Osteocyte (in vitro differentiated cells): ENCODE results near the gene DNMT1. TPM values are rescaled to one million over a fixed set of nuclear protein-coding genes. Genes with fewer than 3 reads are reported as not detected.

ENCODE experiments used
- DNase-seq: peaks from one replicate; pipeline ENCODE4 v3.0.0; 2021; ENCODE audit warnings: mixed read lengths; ENCODE audit not compliant: unreplicated experiment; ENCODE audit errors: extremely low spot score
- H3K27ac Mint-ChIP-seq: one replicate; pipeline ENCODE4 v1.8.0; 2021; ENCODE audit warnings: mild to moderate bottlenecking, mixed read lengths; ENCODE audit not compliant: unreplicated experiment
- H3K27me3 Mint-ChIP-seq: one replicate; pipeline ENCODE4 v1.8.0; 2021; ENCODE audit warnings: mixed read lengths; ENCODE audit not compliant: unreplicated experiment
- H3K36me3 Mint-ChIP-seq: one replicate; pipeline ENCODE4 v1.8.0; 2021; ENCODE audit warnings: mixed read lengths; ENCODE audit not compliant: unreplicated experiment
- H3K4me1 Mint-ChIP-seq: one replicate; pipeline ENCODE4 v1.8.0; 2021; ENCODE audit warnings: mixed read lengths; ENCODE audit not compliant: unreplicated experiment
- H3K4me3 Mint-ChIP-seq: one replicate; pipeline ENCODE4 v1.8.0; 2021; ENCODE audit warnings: mild to moderate bottlenecking, moderate library complexity, mixed read lengths; ENCODE audit not compliant: unreplicated experiment
- H3K9me3 Mint-ChIP-seq: one replicate; pipeline ENCODE4 v1.8.0; 2021; ENCODE audit warnings: mixed read lengths; ENCODE audit not compliant: unreplicated experiment
- CTCF ChIP-seq: fragments of 200-600 bp; sonication (generic); IDR thresholded peaks from 2 replicates; pipeline ENCODE4 v1.5.0; 2021; ENCODE audit warnings: antibody characterized with exemption, mild to moderate bottlenecking, moderate library complexity
- total RNA-seq: library from RNA; stranded (reverse); gene quantifications from 2 replicates; pipeline ENCODE4 v1.2.1, GENCODE V29; 2021

DNMT1 gene
- total RNA-seq, 1 donor from 2014 or later: 82.3 TPM

GRCh38 chr19:10195199-10195519, 406 bp upstream of the DNMT1 start:
- Mint-ChIP-seq H3K4me1 (peaks cover 23% of the 10 kb centered on the region), H3K4me3 (peak overlapping the region; percentile 93), H3K36me3 (no peaks in the 10 kb centered on the region), H3K9me3 (no peaks in the 10 kb centered on the region), H3K27ac (peak overlapping the region; percentile 18), H3K27me3 (no peaks in the 10 kb centered on the region)
- DNase-seq: no peak
- TF ChIP-seq CTCF: no peak

- Mint-ChIP-seq H3K9me3 (no peaks in the 10 kb centered on the region), H3K4me1 (peaks cover 25% of the 10 kb centered on the region), H3K4me3 (peak overlapping the region; percentile 93), H3K36me3 (peaks cover 2% of the 10 kb centered on the region), H3K27me3 (no peaks in the 10 kb centered on the region), H3K27ac (peak overlapping the region; percentile 90)
- TF ChIP-seq CTCF: no peak
- peak; percentile 88 for DNase-seq
Observed at GRCh38 chr19:10193790-10194499, 808 bp downstream of the DNMT1 start.

GRCh38 chr19:10192922-10193321, 1.8 kb downstream of the DNMT1 start:
- DNase-seq: no peak
- Mint-ChIP-seq H3K36me3 (peaks cover 2% of the 10 kb centered on the region), H3K4me3 (no peak overlapping the region), H3K27me3 (no peaks in the 10 kb centered on the region), H3K4me1 (peaks cover 25% of the 10 kb centered on the region), H3K27ac (no peak overlapping the region), H3K9me3 (no peaks in the 10 kb centered on the region)
- TF ChIP-seq CTCF: no peak

GRCh38 chr19:10191347-10191746, 3.4 kb downstream of the DNMT1 start:
- Mint-ChIP-seq H3K36me3 (peaks cover 2% of the 10 kb centered on the region), H3K4me1 (peaks cover 25% of the 10 kb centered on the region), H3K27me3 (no peaks in the 10 kb centered on the region), H3K27ac (no peak overlapping the region), H3K4me3 (no peak overlapping the region), H3K9me3 (no peaks in the 10 kb centered on the region)
- DNase-seq: no peak
- TF ChIP-seq CTCF: no peak

GRCh38 chr19:10190026-10190425, 4.7 kb downstream of the DNMT1 start:
- no peaks in the 10 kb centered on the region for H3K27me3 Mint-ChIP-seq
- no peak for TF ChIP-seq CTCF
- DNase-seq: no peak
- no peak overlapping the region for H3K27ac Mint-ChIP-seq
- H3K9me3 Mint-ChIP-seq: no peaks in the 10 kb centered on the region
- no peak overlapping the region for H3K4me3 Mint-ChIP-seq
- H3K4me1 Mint-ChIP-seq: peaks cover 24% of the 10 kb centered on the region
- H3K36me3 Mint-ChIP-seq: peaks cover 2% of the 10 kb centered on the region
